GM12873 (cell line): ENCODE measurements around the gene ZCCHC14.

Experiments used
- TF ChIP-seq, protein P1 (sequence below): IDR thresholded peaks from 2 replicates; pipeline ENCODE4 v1.5.1; 2012; ENCODE audit warnings: low read depth, mild to moderate bottlenecking, moderate library complexity, low read length, control low read depth; ENCODE audit not compliant: insufficient read depth; ENCODE audit errors: missing control alignments

ZCCHC14 gene

DNA sequence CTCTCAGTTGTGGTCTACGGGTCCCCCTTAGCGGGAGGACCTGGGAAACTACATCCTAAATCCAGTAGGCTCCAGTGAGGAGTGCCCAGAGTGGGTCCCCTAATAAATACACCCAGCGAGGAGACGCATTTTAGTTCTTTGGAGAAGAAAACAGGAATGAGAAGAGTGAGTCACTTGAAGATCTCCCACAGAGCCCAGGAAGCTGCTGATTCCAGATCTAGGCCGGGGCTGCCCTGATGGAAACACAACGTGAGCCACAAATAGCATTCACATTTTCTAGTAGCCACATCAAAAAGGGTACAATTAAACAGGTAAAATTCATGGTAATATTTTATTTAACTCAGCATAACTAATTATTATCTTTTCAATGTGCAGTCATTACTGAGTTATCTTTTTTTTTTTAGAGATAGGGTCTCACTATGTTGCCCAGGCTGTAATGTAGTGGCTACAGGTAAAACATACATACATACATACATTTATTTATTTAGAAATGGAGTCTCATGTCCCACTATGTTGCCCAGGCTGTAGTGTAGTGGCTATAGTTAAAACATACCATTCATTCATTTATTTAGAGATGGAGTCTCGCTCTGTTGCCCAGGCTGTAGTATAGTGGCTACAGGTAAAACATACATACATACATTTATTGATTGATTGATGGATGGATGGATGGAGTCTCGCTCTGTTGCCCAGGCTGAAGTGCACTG is 130.8 kb downstream of the ZCCHC14 start:
- TF ChIP-seq, protein P1, sequence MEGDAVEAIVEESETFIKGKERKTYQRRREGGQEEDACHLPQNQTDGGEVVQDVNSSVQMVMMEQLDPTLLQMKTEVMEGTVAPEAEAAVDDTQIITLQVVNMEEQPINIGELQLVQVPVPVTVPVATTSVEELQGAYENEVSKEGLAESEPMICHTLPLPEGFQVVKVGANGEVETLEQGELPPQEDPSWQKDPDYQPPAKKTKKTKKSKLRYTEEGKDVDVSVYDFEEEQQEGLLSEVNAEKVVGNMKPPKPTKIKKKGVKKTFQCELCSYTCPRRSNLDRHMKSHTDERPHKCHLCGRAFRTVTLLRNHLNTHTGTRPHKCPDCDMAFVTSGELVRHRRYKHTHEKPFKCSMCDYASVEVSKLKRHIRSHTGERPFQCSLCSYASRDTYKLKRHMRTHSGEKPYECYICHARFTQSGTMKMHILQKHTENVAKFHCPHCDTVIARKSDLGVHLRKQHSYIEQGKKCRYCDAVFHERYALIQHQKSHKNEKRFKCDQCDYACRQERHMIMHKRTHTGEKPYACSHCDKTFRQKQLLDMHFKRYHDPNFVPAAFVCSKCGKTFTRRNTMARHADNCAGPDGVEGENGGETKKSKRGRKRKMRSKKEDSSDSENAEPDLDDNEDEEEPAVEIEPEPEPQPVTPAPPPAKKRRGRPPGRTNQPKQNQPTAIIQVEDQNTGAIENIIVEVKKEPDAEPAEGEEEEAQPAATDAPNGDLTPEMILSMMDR, result no peak

DNA sequence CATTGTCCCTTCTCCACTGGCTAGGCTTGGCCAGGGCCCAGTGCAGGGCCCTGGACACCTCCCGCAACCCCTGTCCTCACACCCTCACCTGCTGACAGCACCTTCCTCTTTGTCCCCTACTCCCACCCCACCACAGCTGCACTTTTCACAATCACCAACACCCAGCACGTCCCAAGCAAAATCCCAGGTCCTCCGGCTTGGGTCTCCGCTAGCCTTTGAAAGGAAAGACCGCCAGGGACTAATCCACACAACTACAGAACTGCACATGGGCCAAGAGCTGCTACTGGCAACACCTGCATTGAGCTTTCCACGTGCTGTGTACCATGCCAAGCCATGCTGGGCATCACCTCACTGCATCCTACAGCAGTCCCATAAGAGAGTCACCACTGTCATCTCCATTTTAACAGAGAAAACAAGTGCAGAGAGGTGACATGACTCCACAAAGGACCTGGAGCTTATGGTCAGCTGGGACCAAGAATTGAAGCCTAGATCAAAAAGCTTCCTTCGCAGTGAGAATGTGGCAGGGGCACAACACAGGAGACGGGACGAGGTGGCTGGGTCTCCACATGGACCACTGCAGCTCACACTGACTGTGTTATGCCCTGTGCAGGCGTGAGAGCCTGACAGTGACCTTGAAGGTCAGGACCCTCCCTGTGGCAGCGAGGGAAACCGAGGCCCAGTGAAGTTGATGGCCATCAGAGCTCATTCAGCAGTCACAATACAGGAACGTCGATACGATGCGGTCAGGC is 131.8 kb downstream of the ZCCHC14 start:
- TF ChIP-seq, protein P1, result no peak

DNA sequence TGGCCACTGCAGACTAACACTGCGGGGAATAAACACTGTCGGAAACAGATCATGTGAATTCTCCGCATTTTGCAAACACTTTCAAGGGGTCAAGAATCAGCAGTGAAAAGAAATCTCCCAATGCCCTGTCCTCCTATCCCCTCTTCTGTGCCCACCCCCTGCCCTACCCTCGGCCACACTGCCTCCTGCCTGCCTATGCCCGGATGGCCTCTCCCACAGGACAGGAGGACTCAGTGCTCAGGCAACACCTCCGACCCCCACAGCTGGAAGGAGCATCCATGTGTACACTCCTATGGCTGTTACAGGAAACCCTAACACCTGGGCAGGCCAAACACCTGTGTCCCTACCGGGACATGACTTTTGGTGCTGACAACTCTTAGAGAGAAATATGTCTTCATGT is 133.7 kb downstream of the ZCCHC14 start:
- TF ChIP-seq, protein P1, result no peak

DNA sequence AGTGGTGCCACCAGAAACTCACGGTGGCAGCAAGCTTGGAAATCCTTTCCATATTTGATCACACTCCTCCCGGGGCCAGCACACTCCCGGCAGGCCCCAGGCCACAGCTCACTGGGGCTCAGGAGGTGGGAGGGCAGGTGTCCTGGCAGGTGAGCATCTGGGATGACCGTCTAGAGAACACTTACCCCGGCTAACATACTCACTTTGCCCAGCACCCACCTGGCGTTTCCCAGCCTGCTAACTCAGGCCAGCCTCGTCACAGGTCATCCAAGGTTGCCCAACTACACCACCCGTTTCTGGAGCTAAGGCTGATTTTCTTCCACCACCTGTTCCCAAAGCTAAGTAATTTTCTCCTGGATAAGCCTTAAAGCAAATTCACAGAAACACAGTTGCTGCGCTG is 134.1 kb downstream of the ZCCHC14 start:
- TF ChIP-seq, protein P1, result no peak

DNA sequence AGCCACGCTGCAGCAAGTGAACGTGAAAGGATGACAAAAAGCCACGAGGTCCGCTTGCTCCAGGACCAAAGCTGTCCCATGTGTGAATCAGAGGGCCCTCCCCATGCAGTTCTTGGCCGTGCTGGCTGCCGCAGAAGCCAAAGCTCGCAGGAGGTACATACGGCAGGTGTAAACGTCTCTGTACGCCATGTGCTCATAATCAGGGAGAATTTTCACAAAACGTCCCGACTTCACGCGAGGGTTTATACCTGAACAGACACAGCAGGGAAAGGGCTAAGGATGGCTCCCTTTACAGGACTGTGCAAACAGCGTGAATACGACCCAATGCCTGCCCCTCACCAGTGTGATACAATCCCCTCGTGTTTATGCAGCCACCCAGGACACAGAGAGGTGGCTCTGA is 134.6 kb downstream of the ZCCHC14 start:
- TF ChIP-seq, protein P1, result no peak

DNA sequence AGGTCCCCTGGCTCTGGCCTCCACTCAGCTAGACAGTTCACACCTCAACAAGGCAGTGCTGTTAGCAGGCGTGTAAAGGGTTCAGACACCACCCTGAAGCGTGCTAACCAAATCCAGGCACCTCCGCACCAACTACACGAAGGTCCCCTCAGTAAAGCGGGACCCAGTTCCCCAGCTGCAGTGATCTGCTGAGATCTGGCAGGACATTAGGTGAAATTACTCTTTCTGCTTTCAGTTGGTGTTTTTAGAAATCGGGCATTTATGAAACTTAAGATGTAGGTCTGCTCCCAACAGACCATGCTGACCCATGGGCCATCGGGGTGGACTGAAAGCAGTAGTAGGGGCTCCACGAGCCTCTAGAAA is 136.4 kb downstream of the ZCCHC14 start:
- TF ChIP-seq, protein P1, result no peak
